Stimulated activated naive B cell treated with anti-CD40 and anti-IgM and Interleukin-4, amounts not matched to agents 10 μg/mL and 1 μg/mL and 100 μg/mL, for 72 hours (primary cell): ENCODE results near the gene DUSP9.

Experiments
- ATAC-seq, 2 donors: fragments of 150-1000 bp; cut with Tn5 transposase; replicated peaks; 2 replicates each; pipeline ENCODE4 v1.10.0; 2021; ENCODE audit warnings: moderate library complexity in 1 of 2
- DNase-seq: peaks from one replicate; pipeline ENCODE4 v3.0.0; 2021
- H3K27ac Mint-ChIP-seq: one replicate; pipeline ENCODE4 v1.8.0; 2022; ENCODE audit warnings: mild to moderate bottlenecking, mixed read lengths
- H3K27me3 Mint-ChIP-seq, 2 donors: one replicate each; pipeline ENCODE4 v1.8.0; 2022; ENCODE audit warnings: mixed read lengths in 2 of 2
- H3K36me3 Mint-ChIP-seq, 2 donors: one replicate each; pipeline ENCODE4 v1.8.0; 2022; ENCODE audit warnings: mixed read lengths in 2 of 2, mild to moderate bottlenecking in 1 of 2
- H3K4me1 Mint-ChIP-seq, 2 donors: one replicate each; pipeline ENCODE4 v1.8.0; 2022; ENCODE audit warnings: mixed read lengths in 2 of 2, mild to moderate bottlenecking in 1 of 2
- H3K4me3 Mint-ChIP-seq, 2 donors: one replicate each; pipeline ENCODE4 v1.8.0; 2022; ENCODE audit warnings: mild to moderate bottlenecking in 2 of 2, mixed read lengths in 2 of 2, moderate library complexity in 1 of 2
- H3K9me3 Mint-ChIP-seq, 2 donors: one replicate each; pipeline ENCODE4 v1.8.0; 2022; ENCODE audit warnings: mixed read lengths in 2 of 2, mild to moderate bottlenecking in 1 of 2

DUSP9 gene

DNA sequence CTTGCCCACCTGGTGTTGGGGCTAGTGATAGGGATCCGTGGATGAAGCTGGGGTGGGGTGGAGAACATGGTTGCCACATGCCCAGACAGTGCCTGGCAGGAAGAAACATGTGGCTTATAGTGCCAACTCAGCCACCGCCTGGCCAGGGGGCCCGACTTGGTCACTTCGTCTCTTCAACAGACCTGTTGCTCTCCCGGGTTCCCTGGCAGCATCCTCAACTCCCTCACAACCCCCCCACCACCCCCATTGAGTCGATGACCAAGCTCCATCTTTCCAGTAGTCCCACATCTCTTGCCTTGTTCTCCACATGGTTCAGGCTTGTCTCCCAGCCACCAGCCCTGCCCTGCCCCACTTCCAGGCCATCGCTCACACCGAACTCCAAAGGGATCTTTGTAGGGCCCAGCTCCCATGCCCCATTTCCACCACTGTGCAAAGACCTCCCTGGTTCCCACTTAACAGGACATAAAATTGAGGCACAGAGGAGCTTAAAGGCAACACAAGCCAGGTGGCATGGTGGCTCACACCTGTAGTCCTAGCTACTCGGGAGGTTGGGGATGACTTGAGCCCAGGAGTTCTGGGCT lies 18.8 kb downstream of the DUSP9 start:
- Mint-ChIP-seq H3K36me3 (peaks cover 0 to 1% of the 10 kb centered on the region in 2 donors), H3K9me3 (no peaks in the 10 kb centered on the region), H3K4me3 (no peak overlapping the region), H3K27me3 (peaks cover 32 to 40% of the 10 kb centered on the region in 2 donors), H3K4me1 (peaks cover 4 to 8% of the 10 kb centered on the region in 2 donors), H3K27ac (no peak overlapping the region)
- ATAC-seq = no peak
- DNase-seq = no peak

DNA sequence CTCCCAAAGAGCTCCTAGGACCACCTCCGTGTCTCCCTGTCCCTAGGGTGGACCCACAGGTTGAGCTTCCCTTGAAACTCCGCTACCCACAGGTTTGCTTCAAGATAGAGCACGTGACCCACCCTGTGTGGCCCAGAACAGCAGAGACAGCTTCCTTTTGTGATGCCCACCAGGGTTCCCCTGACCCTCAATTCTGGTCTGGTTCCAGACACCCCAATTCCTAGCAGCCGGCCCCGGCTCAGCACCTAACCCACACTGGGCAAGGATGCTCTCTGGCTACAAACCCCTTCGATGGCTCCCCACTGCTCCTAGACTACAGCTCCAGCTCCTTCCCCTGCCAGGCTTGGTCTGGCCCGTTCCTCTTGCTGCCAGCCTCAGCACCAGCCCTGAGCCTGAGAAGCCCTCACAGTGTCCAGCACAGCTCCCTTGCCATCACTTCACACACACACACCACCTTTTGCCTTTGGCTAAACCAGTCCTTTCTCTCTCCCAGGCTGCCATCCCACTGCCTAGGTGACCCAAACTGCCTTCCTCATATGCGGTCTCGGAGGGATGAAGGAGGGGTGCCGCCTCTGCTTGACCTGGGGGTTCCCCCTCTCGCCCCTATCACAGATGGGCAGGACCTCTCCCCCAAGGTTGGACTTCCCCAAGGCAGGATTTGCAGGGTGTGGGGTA lies 20.4 kb downstream of the DUSP9 start:
- Mint-ChIP-seq H3K27me3 (peaks cover 30 to 39% of the 10 kb centered on the region in 2 donors), H3K27ac (peak overlapping the region; percentile 51), H3K9me3 (no peaks in the 10 kb centered on the region), H3K4me3 (peak overlapping the region; percentile 80 to 87), H3K36me3 (no peaks in the 10 kb centered on the region), H3K4me1 (peaks cover 4 to 8% of the 10 kb centered on the region in 2 donors)
- ATAC-seq = peak; percentile 21 to 36
- DNase-seq = no peak

DNA sequence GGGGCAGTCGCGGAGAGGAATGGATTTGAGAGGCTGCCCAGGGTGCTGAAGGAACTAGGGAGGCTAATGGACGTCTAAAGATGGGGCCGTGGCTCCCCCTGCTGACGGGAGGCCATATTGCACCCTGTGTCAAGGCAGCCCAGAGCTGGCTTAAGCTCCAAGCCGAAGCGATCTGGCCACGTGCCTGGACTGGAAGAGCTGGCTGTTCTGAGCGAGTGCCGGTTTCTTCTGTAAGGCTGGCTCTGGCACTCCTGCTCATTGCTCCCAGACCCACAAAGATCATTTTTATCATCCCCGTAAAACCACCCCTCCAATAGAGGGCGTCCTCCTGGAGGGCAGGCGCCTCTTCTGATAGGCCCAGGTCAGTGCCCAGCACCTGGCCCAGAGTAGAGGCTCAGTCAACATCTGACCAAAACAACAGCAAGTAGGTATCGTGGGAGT lies 21.0 kb downstream of the DUSP9 start:
- H3K4me1 Mint-ChIP-seq = peaks cover 6 to 8% of the 10 kb centered on the region in 2 donors
- DNase-seq (peak; percentile 59), ATAC-seq (peak; percentile 82 to 90)
- H3K4me3 Mint-ChIP-seq = peak overlapping the region; percentile 80 to 87
- H3K9me3 Mint-ChIP-seq = no peaks in the 10 kb centered on the region
- H3K27me3 Mint-ChIP-seq = peaks cover 30 to 39% of the 10 kb centered on the region in 2 donors
- peak overlapping the region; percentile 51 for H3K27ac Mint-ChIP-seq
- H3K36me3 Mint-ChIP-seq = no peaks in the 10 kb centered on the region

DNA sequence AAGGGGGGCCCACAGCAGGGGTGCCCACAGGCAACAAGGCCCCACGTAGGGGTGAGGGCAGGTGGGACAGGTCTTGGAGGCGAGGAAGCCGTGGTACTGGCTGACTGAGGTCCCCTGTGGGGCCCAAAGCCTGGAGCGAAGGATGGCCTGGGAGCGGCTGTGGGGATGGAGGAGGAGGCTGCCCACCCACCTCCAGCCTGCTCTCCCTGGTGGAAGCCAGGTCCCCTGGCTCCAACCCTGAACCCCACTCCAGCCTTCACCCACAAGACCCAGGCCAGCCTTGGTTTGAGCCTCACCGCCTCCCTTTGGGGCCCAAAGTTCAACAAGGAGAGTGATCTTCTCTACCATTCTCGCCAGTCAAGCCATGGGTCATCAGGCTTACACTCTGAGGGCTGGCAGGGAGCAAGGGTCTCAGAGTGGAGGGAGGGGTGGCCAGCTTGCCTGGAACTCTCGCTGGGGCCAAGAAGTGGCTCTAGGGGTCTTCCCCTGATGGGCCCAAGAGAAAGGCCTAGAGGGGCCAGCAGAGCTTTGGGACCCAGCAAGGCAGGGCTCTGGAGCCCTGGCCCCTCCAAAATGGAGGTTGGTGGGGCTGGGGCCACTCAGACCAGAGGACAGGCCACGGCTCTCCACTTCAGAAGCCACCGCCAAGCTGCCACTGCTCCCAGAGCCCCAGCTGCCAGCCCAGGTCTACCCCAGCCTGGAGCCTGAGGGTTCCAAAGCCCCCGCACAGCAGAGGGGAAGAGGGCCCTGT lies 21.6 kb downstream of the DUSP9 start:
- Mint-ChIP-seq H3K36me3 (no peaks in the 10 kb centered on the region), H3K4me1 (peaks cover 8% of the 10 kb centered on the region in 2 donors), H3K4me3 (no peak overlapping the region), H3K27ac (no peak overlapping the region), H3K9me3 (no peaks in the 10 kb centered on the region), H3K27me3 (peaks cover 34 to 39% of the 10 kb centered on the region in 2 donors)
- no peak for ATAC-seq
- DNase-seq = no peak

DNA sequence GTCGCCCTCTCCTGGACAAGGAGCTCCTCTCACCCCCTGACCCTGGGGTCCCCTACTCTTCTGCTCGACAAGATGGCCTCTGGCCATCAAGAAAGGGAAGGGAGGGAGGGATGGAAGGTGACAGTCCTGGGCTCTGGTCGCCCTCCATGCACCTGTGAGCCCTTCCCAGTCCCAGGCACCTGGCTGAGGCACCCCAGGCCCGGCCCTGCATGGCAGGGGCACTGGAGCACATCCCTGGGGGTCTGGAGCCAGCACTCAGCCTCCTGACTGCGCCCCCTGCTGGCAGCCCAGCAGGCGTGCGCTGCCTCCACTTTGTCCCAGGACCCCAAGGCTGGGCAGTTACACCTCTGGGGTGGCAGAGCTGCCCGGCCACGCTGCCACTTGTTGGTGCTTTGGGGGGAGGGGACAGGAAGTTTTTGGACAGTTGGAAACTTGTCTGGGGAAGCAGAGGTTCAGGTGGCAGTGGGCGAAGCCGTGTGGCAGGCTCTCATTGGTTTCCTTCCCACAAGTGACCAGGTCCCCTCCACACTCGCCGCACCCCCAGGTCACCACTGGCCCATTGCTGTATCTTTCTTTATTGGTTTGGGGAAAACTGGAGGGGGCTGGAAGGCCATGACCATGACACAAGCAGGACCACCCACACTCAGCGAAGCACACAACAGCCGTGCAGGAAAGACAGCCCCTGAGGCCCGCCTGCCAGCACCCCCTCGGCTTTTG lies 22.3 kb downstream of the DUSP9 start:
- Mint-ChIP-seq H3K27ac (no peak overlapping the region), H3K27me3 (peaks cover 38 to 45% of the 10 kb centered on the region in 2 donors), H3K4me1 (peaks cover 8 to 11% of the 10 kb centered on the region in 2 donors), H3K9me3 (no peaks in the 10 kb centered on the region), H3K4me3 (no peak overlapping the region), H3K36me3 (peaks cover 0 to 2% of the 10 kb centered on the region in 2 donors)
- DNase-seq = no peak
- peak; percentile 57 for ATAC-seq

GRCh38 chrX:153669901-153670731 lies 23.1 kb downstream of the DUSP9 start:
- Mint-ChIP-seq H3K27me3 (peaks cover 46 to 52% of the 10 kb centered on the region in 2 donors), H3K4me1 (peaks cover 8 to 13% of the 10 kb centered on the region in 2 donors), H3K36me3 (peaks cover 0 to 2% of the 10 kb centered on the region in 2 donors), H3K27ac (no peak overlapping the region), H3K4me3 (no peak overlapping the region), H3K9me3 (no peaks in the 10 kb centered on the region)
- no peak for ATAC-seq
- DNase-seq = no peak

GRCh38 chrX:153670748-153671588 lies 24.0 kb downstream of the DUSP9 start:
- ATAC-seq (no peak), DNase-seq (no peak)
- Mint-ChIP-seq H3K27ac (no peak overlapping the region), H3K4me1 (peaks cover 8 to 13% of the 10 kb centered on the region in 2 donors), H3K36me3 (peaks cover 0 to 2% of the 10 kb centered on the region in 2 donors), H3K27me3 (peaks cover 44 to 51% of the 10 kb centered on the region in 2 donors), H3K4me3 (no peak overlapping the region), H3K9me3 (no peaks in the 10 kb centered on the region)

DNA sequence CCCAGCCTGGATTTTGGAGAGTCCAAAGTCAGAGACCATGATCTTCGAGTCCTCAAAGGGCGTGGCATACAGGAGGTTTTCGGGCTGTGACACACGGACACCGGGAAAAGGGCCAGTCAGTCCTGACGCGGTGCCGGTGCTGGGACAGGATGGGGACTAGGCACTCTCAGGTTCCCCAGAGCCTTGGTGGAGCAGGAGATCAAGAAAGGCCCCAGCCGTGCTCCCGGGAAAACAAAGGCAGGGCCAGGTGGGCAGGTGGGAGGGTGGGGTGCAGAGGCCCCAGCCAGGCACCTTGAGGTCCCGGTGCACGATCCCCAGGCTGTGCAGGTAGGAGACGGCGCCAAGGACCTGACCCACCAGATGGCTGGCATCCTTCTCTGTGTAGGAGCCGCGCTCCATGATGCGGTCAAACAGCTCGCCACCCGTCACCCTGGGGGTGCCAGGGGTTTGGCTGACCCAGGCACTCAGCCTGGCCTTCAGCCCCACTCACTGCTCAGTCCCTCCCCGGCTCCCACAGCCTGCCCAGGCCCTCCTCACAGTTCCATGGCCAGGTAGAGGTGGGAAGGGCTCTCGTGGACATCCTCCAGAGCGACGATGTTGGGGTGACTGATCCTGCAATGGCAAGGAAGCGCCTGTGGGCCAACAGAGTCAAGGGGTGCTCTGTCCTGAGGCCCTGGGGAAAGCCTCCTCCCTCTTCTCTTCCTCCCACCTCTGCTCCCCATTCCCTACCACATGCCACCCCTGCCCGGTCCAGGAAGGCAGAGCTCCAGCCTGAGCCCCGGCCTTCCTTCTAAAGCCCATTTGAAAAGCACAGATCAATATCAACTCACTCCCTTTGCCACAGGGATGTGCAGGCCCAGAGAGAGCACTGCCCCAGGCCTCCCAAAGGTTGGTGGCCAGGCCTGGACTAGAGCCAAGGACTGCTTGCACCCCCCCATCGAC lies 24.9 kb downstream of the DUSP9 start:
- H3K36me3 Mint-ChIP-seq = peaks cover 0 to 2% of the 10 kb centered on the region in 2 donors
- no peak for DNase-seq
- H3K27me3 Mint-ChIP-seq = peaks cover 41 to 43% of the 10 kb centered on the region in 2 donors
- H3K27ac Mint-ChIP-seq = no peak overlapping the region
- no peak for ATAC-seq
- H3K4me1 Mint-ChIP-seq = peaks cover 8 to 13% of the 10 kb centered on the region in 2 donors
- H3K9me3 Mint-ChIP-seq = no peaks in the 10 kb centered on the region
- no peak overlapping the region for H3K4me3 Mint-ChIP-seq

GRCh38 chrX:153672531-153673427 lies 25.8 kb downstream of the DUSP9 start:
- peaks cover 4 to 9% of the 10 kb centered on the region in 2 donors for H3K4me1 Mint-ChIP-seq
- no peak for DNase-seq
- H3K27ac Mint-ChIP-seq = peak overlapping the region; percentile 80
- no peak for ATAC-seq
- peaks cover 35 to 37% of the 10 kb centered on the region in 2 donors for H3K27me3 Mint-ChIP-seq
- no peaks in the 10 kb centered on the region for H3K9me3 Mint-ChIP-seq
- H3K4me3 Mint-ChIP-seq = no peak overlapping the region
- peaks cover 0 to 2% of the 10 kb centered on the region in 2 donors for H3K36me3 Mint-ChIP-seq

- no peaks in the 10 kb centered on the region for H3K9me3 Mint-ChIP-seq
- H3K4me3 Mint-ChIP-seq = peak within 1 kb of the TSS; percentile 1 to 3
- peaks cover 30 to 32% of the 10 kb centered on the region in 2 donors for H3K27me3 Mint-ChIP-seq
- peaks cover 0 to 2% of the 10 kb centered on the region in 2 donors for H3K36me3 Mint-ChIP-seq
- ATAC-seq (no peak), DNase-seq (no peak)
- H3K4me1 Mint-ChIP-seq = peaks cover 0 to 9% of the 10 kb centered on the region in 2 donors
- H3K27ac Mint-ChIP-seq = peak within 1 kb of the TSS; percentile 80
These were observed 26.6 kb downstream of the DUSP9 start, which contains the start of gene PNCK for GRCh38 chrX:153673428-153674218. Gene PNCK (minus strand): TSS chrX:153673813. CDS start chrX:153673076, 737 bp downstream.
